ENCODE data around the gene PCDHB5. TPM values are rescaled to one million over a fixed set of nuclear protein-coding genes. Genes with fewer than 3 reads are reported as not detected.
A peak's percentile ranks its signal among the peaks of the same experiment; 100 is the strongest.
"Not testable (repeated sequence)": the region's sequence is repeated elsewhere in the genome, so short reads cannot be mapped to it uniquely, and the experiment has no call there.

PCDHB5 gene
- total RNA-seq, 4 donors from 2014 or later, result 0.18 TPM; not detected in 3

- no peaks in the 10 kb centered on the region for H3K36me3 ChIP-seq
- TF ChIP-seq POLR2A (IDR thresholded peaks at IDR 0.05) (no peak), CTCF (IDR thresholded peaks at IDR 0.05) (no peak)
- H3K4me3 ChIP-seq, result no peak overlapping the region
- peaks cover 0 to 6% (median 0%) of the 10 kb centered on the region in 4 donors for H3K9me3 ChIP-seq
- no peak overlapping the region for H3K27ac ChIP-seq
- H3K27me3 ChIP-seq, result no peaks in the 10 kb centered on the region
- DNase-seq, result no peak
- no peaks in the 10 kb centered on the region for H3K4me1 ChIP-seq
Measured at GRCh38 chr5:141127305-141127704, 7.7 kb upstream of the PCDHB5 start.

DNA sequence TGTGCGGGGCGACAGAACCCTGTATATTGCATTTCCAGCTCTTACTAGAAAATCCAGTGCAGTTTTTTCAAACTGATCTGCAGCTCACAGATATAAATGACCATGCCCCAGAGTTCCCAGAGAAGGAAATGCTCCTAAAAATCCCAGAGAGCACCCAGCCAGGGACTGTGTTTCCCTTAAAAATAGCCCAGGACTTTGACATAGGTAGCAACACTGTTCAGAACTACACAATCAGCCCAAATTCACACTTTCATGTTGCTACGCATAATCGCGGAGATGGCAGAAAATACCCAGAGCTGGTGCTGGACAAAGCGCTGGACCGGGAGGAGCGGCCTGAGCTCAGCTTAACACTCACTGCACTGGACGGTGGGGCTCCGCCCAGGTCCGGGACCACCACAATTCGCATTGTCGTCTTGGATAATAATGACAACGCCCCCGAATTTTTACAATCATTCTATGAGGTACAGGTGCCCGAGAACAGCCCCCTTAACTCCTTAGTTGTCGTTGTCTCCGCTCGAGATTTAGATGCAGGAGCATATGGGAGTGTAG lies 786 bp downstream of the PCDHB5 start:
- no peak for DNase-seq
- no peaks in the 10 kb centered on the region for H3K36me3 ChIP-seq
- no peaks in the 10 kb centered on the region for H3K4me1 ChIP-seq
- peak overlapping the region in 1 of 4 donors; percentile 8 for H3K4me3 ChIP-seq
- H3K27ac ChIP-seq, result no peak overlapping the region
- TF ChIP-seq CTCF (IDR thresholded peaks at IDR 0.05), result no peak
- no peak for TF ChIP-seq POLR2A (IDR thresholded peaks at IDR 0.05)
- H3K27me3 ChIP-seq, result no peaks in the 10 kb centered on the region
- peaks cover 0 to 38% (median 0%) of the 10 kb centered on the region in 4 donors for H3K9me3 ChIP-seq

DNA sequence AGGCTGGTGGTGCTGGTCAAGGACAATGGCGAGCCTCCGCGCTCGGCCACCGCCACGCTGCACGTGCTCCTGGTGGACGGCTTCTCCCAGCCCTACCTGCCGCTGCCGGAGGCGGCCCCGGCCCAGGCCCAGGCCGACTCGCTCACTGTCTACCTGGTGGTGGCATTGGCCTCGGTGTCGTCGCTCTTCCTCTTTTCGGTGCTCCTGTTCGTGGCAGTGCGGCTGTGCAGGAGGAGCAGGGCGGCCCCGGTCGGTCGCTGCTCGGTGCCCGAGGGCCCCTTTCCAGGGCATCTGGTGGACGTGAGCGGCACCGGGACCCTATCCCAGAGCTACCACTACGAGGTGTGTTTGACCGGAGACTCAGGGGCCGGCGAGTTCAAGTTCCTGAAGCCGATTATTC lies 2.3 kb downstream of the PCDHB5 start:
- not testable (repeated sequence) for H3K4me1 ChIP-seq, H3K27ac ChIP-seq, H3K36me3 ChIP-seq, DNase-seq, H3K4me3 ChIP-seq, H3K27me3 ChIP-seq
- peaks cover 0 to 38% (median 0%) of the 10 kb centered on the region in 4 donors for H3K9me3 ChIP-seq

DNA sequence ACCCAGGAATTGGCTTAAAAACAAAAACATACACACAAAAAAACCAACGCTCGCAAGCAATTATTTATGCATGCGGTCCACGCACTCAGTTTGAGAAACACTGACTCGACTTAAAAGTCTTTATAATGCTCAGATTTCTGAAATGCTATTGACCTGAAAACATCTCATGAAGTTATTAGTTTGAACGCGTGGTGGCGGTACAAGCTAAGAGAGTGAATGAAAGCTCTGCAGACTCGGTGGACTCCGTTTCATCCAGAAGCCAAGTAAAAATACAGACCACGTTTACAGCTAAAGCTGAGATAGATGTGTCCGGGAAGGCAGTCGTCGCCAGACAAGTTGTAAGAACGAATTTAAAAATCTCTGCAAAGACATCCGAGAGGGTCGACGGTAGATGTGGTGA lies 14.8 kb downstream of the PCDHB5 start, which contains the start of gene PCDHB6:
Gene PCDHB6 (plus strand): TSS at position 246 of the 400 bp plus-strand sequence. CDS start 201 bp downstream, outside the sequence.
- DNase-seq, result no peak
- H3K36me3 ChIP-seq, result no peaks in the 10 kb centered on the region
- H3K27ac ChIP-seq, result no peak within 1 kb of the TSS
- H3K9me3 ChIP-seq, result peaks cover 0 to 29% (median 3%) of the 10 kb centered on the region in 4 donors
- H3K4me3 ChIP-seq, result no peak within 1 kb of the TSS
- H3K4me1 ChIP-seq, result no peaks in the 10 kb centered on the region
- no peaks in the 10 kb centered on the region for H3K27me3 ChIP-seq
- TF ChIP-seq CTCF (IDR thresholded peaks at IDR 0.05) (no peak), POLR2A (IDR thresholded peaks at IDR 0.05) (no peak)

- no peaks in the 10 kb centered on the region for H3K4me1 ChIP-seq
- H3K4me3 ChIP-seq, result no peak overlapping the region
- H3K36me3 ChIP-seq, result no peaks in the 10 kb centered on the region
- no peak for DNase-seq
- TF ChIP-seq POLR2A (IDR thresholded peaks at IDR 0.05) (no peak), CTCF (IDR thresholded peaks at IDR 0.05) (no peak)
- H3K27ac ChIP-seq, result no peak overlapping the region
- H3K9me3 ChIP-seq, result peaks cover 0 to 32% (median 3%) of the 10 kb centered on the region in 4 donors
- H3K27me3 ChIP-seq, result no peaks in the 10 kb centered on the region
Measured at GRCh38 chr5:141150224-141150992, 15.4 kb downstream of the PCDHB5 start.

DNA sequence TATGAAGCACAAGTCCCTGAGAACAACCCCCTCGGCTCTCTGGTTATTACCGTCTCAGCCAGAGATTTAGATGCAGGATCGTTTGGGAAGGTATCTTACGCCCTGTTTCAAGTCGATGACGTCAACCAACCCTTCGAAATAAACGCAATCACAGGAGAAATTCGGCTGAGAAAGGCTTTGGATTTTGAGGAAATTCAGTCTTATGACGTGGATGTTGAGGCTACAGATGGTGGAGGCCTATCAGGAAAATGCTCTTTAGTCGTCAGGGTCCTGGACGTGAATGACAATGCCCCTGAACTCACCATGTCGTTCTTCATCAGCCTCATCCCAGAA lies 16.0 kb downstream of the PCDHB5 start:
- H3K4me3 ChIP-seq, result no peak overlapping the region
- no peaks in the 10 kb centered on the region for H3K36me3 ChIP-seq
- no peaks in the 10 kb centered on the region for H3K4me1 ChIP-seq
- no peak for DNase-seq
- no peak for TF ChIP-seq POLR2A (IDR thresholded peaks at IDR 0.05)
- no peak for TF ChIP-seq CTCF (IDR thresholded peaks at IDR 0.05)
- H3K27ac ChIP-seq, result no peak overlapping the region
- H3K9me3 ChIP-seq, result peaks cover 0 to 34% (median 3%) of the 10 kb centered on the region in 4 donors
- no peaks in the 10 kb centered on the region for H3K27me3 ChIP-seq

DNA sequence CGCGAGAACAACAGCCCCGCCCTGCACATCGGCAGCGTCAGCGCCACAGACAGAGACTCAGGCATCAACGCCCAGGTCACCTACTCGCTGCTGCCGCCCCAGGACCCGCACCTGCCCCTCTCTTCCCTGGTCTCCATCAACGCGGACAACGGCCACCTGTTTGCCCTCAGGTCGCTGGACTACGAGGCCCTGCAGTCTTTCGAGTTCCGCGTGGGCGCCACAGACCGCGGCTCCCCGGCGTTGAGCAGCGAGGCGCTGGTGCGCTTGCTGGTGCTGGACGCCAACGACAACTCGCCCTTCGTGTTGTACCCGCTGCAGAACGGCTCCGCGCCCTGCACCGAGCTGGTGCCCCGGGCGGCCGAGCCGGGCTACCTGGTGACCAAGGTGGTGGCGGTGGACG lies 16.6 kb downstream of the PCDHB5 start:
- H3K27me3 ChIP-seq, H3K36me3 ChIP-seq, DNase-seq, H3K4me1 ChIP-seq, H3K4me3 ChIP-seq, H3K27ac ChIP-seq: not testable (repeated sequence)
- peaks cover 0 to 37% (median 3%) of the 10 kb centered on the region in 4 donors for H3K9me3 ChIP-seq

GRCh38 chr5:141152096-141152495 lies 17.1 kb downstream of the PCDHB5 start:
- peaks cover 0 to 39% (median 3%) of the 10 kb centered on the region in 4 donors for H3K9me3 ChIP-seq
- H3K4me3 ChIP-seq, H3K27ac ChIP-seq, H3K27me3 ChIP-seq, H3K36me3 ChIP-seq, DNase-seq, H3K4me1 ChIP-seq: not testable (repeated sequence)
